Kidney tubule cell (primary cell): ENCODE measurements around the gene IQSEC1.

Experiments used
- DNase-seq: peaks from one replicate; pipeline ENCODE4 v3.0.0-alpha.2; 2018; ENCODE audit warnings: low spot score

IQSEC1 gene

GRCh38 chr3:12985148-12985547 lies 88.1 kb downstream of the IQSEC1 start:
- DNase-seq = no peak

- DNase-seq = peak; percentile 65
These were observed 89.0 kb downstream of the IQSEC1 start for GRCh38 chr3:12984023-12984823.

- no peak for DNase-seq
These were observed 89.9 kb downstream of the IQSEC1 start for GRCh38 chr3:12983319-12983718.

GRCh38 chr3:12982619-12983101 lies 90.6 kb downstream of the IQSEC1 start:
- DNase-seq = no peak

- DNase-seq = no peak
These were observed 91.6 kb downstream of the IQSEC1 start for GRCh38 chr3:12981306-12982275.

- no peak for DNase-seq
These were observed 92.5 kb downstream of the IQSEC1 start for GRCh38 chr3:12980596-12981290.

GRCh38 chr3:12979947-12980487 lies 93.2 kb downstream of the IQSEC1 start:
- DNase-seq = no peak

GRCh38 chr3:12979151-12979946 lies 93.9 kb downstream of the IQSEC1 start:
- DNase-seq = no peak

- DNase-seq = no peak
These were observed 94.5 kb downstream of the IQSEC1 start for GRCh38 chr3:12978682-12979081.

- no peak for DNase-seq
These were observed 96.0 kb downstream of the IQSEC1 start for GRCh38 chr3:12977117-12977808.

- no peak for DNase-seq
These were observed 97.3 kb downstream of the IQSEC1 start for GRCh38 chr3:12975748-12976522.

- DNase-seq = no peak
These were observed 98.4 kb downstream of the IQSEC1 start for GRCh38 chr3:12974819-12975218.

GRCh38 chr3:12974334-12974733 lies 98.9 kb downstream of the IQSEC1 start:
- DNase-seq = no peak

- DNase-seq = no peak
These were observed 99.4 kb downstream of the IQSEC1 start for GRCh38 chr3:12973827-12974226.

- no peak for DNase-seq
These were observed 100.2 kb downstream of the IQSEC1 start for GRCh38 chr3:12972781-12973702.

- DNase-seq = no peak
These were observed 101.2 kb downstream of the IQSEC1 start for GRCh38 chr3:12972043-12972442.

GRCh38 chr3:12970684-12971083 lies 102.5 kb downstream of the IQSEC1 start:
- no peak for DNase-seq

GRCh38 chr3:12969486-12969885 lies 103.7 kb downstream of the IQSEC1 start:
- DNase-seq = no peak

- DNase-seq = no peak
These were observed 104.7 kb downstream of the IQSEC1 start for GRCh38 chr3:12968541-12968940.
